Astrocyte of the cerebellum (primary cell): ENCODE measurements around the gene TENM3.

ENCODE experiments used
- DNase-seq: peaks from one replicate; pipeline ENCODE4 v3.0.0-alpha.2; 2011; ENCODE audit warnings: low read depth
- H3K4me3 ChIP-seq: 2 replicates; pipeline ENCODE4 v1.5.1; 2011; ENCODE audit warnings: mild to moderate bottlenecking, low read depth, low read length, moderate library complexity
- in situ Hi-C: cut with HindIII; loops from 2 replicates; pipeline ENCODE4 v1.10.0; 2017; ENCODE audit warnings: low sequenced_read_pairs
- TF ChIP-seq, protein P1 (sequence below): IDR thresholded peaks from 2 replicates; pipeline ENCODE4 v1.5.1; 2012; ENCODE audit warnings: low read length, low read depth, moderate library complexity, mild to moderate bottlenecking; ENCODE audit errors: missing control alignments

TENM3 gene

DNA sequence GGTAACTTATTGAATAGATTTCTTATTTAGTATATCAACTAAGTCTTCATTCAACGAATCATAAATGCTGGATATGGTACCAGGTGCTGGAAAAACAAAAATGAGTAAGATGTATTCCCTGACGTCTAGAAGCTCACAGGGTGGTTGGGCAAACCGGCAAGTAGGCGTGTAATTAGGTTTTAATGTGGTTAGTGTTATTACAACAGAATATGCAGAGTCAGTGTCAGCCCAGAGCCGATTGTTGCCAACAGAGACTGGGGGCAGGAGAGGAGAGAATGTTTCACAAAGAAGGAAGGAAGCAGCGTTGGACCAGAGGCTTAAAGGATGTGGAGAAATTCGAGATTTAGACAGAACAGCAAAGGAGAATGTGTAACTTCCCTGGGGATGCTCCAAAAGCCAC, 111.7 kb downstream of the TENM3 start:
- TF ChIP-seq, protein P1, sequence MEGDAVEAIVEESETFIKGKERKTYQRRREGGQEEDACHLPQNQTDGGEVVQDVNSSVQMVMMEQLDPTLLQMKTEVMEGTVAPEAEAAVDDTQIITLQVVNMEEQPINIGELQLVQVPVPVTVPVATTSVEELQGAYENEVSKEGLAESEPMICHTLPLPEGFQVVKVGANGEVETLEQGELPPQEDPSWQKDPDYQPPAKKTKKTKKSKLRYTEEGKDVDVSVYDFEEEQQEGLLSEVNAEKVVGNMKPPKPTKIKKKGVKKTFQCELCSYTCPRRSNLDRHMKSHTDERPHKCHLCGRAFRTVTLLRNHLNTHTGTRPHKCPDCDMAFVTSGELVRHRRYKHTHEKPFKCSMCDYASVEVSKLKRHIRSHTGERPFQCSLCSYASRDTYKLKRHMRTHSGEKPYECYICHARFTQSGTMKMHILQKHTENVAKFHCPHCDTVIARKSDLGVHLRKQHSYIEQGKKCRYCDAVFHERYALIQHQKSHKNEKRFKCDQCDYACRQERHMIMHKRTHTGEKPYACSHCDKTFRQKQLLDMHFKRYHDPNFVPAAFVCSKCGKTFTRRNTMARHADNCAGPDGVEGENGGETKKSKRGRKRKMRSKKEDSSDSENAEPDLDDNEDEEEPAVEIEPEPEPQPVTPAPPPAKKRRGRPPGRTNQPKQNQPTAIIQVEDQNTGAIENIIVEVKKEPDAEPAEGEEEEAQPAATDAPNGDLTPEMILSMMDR = no peak
- no peak overlapping the region for H3K4me3 ChIP-seq
- in situ Hi-C loops = no loop called here
- DNase-seq = peak; percentile 85

DNA sequence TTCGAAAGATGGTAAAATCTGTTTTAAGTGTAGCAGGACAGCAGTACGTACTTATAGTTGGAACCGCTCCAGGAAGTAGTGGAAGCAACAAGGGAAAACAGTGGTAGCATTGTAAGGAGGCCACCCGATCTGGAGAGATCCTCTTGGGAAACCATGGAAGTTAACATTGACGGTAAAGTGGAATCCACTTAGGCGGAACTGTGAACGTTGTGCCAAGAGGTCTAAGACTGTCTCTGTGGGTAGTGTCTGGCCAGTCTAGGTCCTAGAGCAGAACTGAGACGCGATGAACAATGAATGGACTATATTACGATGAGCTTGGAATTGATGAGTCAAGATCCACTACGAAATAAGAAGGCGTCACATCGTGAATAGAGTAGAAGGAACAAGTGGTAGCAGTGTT, 124.0 kb downstream of the TENM3 start:
- DNase-seq = no peak
- H3K4me3 ChIP-seq = no peak overlapping the region
- TF ChIP-seq, protein P1 = no peak
- in situ Hi-C loops = no loop called here

DNA sequence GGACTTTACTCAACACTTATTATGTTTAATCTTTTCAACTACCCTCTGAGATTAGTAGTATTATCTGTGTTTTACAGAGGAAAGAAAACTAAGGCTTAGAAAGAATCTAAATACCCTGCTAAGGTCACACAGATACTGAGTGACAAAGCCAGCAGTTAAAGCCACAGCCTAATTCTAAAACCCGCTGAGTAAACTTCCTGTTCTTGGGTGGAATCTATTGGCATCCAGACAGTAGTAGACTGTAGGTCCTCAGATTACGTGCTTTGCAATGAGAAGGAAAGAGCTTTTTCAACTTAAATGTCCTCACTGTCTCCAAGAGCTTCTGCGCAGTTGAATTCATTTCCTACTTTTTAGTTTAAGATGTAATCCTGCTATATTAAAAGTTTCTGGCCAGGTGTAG, 126.0 kb downstream of the TENM3 start:
- H3K4me3 ChIP-seq = no peak overlapping the region
- in situ Hi-C loops = no loop called here
- TF ChIP-seq, protein P1 = no peak
- peak; percentile 18 for DNase-seq

DNA sequence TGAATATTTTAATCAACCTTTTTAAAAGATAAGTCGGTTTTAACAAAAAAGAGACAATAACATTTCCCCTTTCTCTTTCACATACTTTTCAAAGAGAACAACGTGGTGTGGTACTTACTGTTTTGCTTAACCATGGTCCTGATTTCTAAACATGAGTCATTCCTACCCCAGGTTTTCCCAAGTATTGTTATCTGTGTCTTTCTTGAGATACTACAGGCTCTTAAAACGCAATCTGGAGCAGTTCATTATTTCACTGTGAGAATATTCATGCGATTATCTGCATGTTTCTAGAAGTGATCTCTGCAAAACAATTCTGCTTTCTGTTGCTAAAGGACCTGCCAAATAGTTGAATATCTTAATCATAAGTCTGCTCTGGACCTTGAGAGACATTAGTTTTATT, 127.3 kb downstream of the TENM3 start:
- in situ Hi-C loops = no loop called here
- H3K4me3 ChIP-seq = no peak overlapping the region

DNA sequence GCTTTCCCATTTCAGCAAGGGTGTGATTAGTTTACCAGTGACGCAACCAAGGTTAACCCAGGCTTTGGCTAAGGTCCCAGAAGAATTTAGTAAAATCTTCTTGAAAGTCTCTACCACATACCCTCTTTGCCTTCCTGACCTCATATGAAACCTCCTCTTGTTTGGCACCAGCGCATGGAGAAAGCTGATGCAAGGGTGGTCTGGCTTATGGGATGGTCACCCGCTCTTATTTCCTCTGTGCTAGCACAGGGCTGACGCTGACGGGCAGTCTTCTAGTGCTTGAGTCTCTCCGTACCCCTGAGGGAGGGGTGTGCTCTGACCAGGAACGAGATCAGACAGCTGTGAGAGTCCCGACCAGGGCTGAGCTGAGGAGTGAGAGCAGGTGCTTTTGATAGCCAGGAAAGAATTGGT, 137.6 kb downstream of the TENM3 start:
- no peak overlapping the region for H3K4me3 ChIP-seq
- DNase-seq = no peak
- TF ChIP-seq, protein P1 = no peak
- in situ Hi-C loops = no loop called here

More for the DNA sequence above, 127.3 kb downstream of the TENM3 start:
- DNase-seq = no peak
- TF ChIP-seq, protein P1 = no peak

DNA sequence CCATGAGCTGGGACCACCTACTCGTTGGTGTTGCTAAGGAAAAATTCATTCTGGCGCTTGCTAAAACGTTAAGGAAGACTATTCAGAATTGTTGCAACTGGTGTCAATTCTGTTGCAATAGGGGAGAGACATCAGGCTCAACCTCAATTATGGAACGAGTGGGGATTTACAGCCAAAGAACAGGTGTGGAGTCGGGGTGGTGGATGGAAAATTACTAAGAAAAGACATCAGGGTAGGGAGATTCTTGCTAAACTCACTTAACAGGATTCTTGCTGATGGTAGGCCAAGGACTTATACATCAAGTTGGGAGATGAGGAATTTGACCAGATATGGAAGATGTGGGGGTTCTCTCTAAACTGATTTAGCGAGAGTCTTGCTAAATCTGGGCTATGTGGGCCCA, 139.7 kb downstream of the TENM3 start:
- H3K4me3 ChIP-seq = no peak overlapping the region
- TF ChIP-seq, protein P1 = no peak
- in situ Hi-C loops = no loop called here
- DNase-seq = no peak

DNA sequence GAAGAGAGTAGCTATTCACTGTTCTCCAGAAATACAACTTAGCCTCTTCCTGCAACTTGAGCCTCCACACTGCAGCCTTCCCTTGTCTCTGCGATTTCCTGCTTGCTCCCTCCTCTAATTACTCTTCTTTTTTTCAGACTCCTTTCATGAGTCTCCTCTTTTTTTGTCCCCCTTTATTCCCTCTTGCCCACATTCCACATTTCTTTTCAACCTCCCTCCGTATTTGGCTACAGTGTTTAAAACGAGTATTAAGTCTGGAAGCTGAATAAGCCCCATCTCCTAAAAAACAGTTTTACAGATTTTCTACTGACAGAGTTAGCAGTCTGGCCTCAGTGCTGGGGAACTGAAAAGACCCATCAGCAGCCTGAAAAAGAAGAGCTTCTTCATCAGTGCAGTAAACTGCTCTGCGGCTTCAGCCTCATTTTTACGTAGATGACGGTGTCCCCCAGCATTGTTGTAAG, 141.5 kb downstream of the TENM3 start:
- no peak for DNase-seq
- in situ Hi-C loops = no loop called here
- TF ChIP-seq, protein P1 = no peak
- H3K4me3 ChIP-seq = no peak overlapping the region
